ENCODE data around the gene TM9SF3. TPM values are rescaled to one million over a fixed set of nuclear protein-coding genes. Genes with fewer than 3 reads are reported as not detected.

The TM9SF3 gene
- total and polyA plus RNA-seq, 2 experiments from 2014 or later: 37.3 to 72.5 TPM

- TF ChIP-seq ZNF462 (CRISPR knock-in tag; IDR thresholded peaks at IDR 0.05): no peak
Measured at GRCh38 chr10:96565774-96566173, 21.0 kb downstream of the TM9SF3 start (continued).

- peaks cover 4% of the 10 kb centered on the region; the same call in 1 of the 2 replicates for H3K36me3 ChIP-seq (ENCODE audit: insufficient read depth)
- H3K79me2 ChIP-seq (replicated peaks; ENCODE audit: insufficient read depth): peaks cover 26% of the 10 kb centered on the region
- Mint-ChIP-seq H3K27ac (no peak overlapping the region), H3K36me3 (ENCODE audit: low read depth) (peaks cover 31% of the 10 kb centered on the region), H3K4me1 (peaks cover 5% of the 10 kb centered on the region), H3K27me3 (ENCODE audit: insufficient read depth, low read depth, poor library complexity) (peaks cover 3% of the 10 kb centered on the region), H3K9me3 (no peaks in the 10 kb centered on the region), H3K4me3 (no peak overlapping the region)
- no peaks in the 10 kb centered on the region for H3K9me2 ChIP-seq (ENCODE audit: insufficient read depth)
- no peak overlapping the region for H3K4me3 ChIP-seq
- DNase-seq (ENCODE audit: low spot score): no peak
- no peak overlapping the region for H3K4me2 ChIP-seq
- H2AFZ ChIP-seq: no peak overlapping the region
- no peaks in the 10 kb centered on the region for H3F3A ChIP-seq (replicated peaks; ENCODE audit: low read depth)
- ATAC-seq: no peak
- H3K27me3 ChIP-seq (ENCODE audit: insufficient read depth): no peaks in the 10 kb centered on the region
- no peaks in the 10 kb centered on the region; the same call in 1 of the 2 replicates for H3K4me1 ChIP-seq (ENCODE audit: insufficient read depth)
- H3K27ac ChIP-seq (ENCODE audit: low read depth): no peak overlapping the region
- peaks cover 7% of the 10 kb centered on the region; the same call in 1 of the 2 replicates for H4K20me1 ChIP-seq (replicated peaks; ENCODE audit: insufficient read depth)
- no peak for TF ChIP-seq ZNF331 (CRISPR knock-in tag; IDR thresholded peaks at IDR 0.05; ENCODE audit: low read depth)
- TF ChIP-seq JUNB (IDR thresholded peaks at IDR 0.05; ENCODE audit: unreplicated experiment): no peak
- no peak for TF ChIP-seq CREB1 (CRISPR knock-in tag; IDR thresholded peaks at IDR 0.05; ENCODE audit: low read depth)
- no peak for TF ChIP-seq ETS1 (IDR thresholded peaks at IDR 0.05)
- no peak for TF ChIP-seq STAT1 (IDR thresholded peaks at IDR 0.05; ENCODE audit: unreplicated experiment)
- no peak for TF ChIP-seq REST (IDR thresholded peaks at IDR 0.05; ENCODE audit: unreplicated experiment)
Measured at GRCh38 chr10:96560966-96561887, 25.6 kb downstream of the TM9SF3 start.

Data from GM23338 (cell line).